SK-N-SH treated with all-trans-retinoic acid at 6 μM for 48 hours (cell line): ENCODE data around the gene DNAJC5G.

Source experiments
- ATAC-seq: fragments of 200-7000 bp; cut with Tn5 transposase; 3 replicates; pipeline ENCODE4 v1.9.1; 2020; ENCODE audit warnings: mild to moderate bottlenecking, moderate library complexity
- ARNTL ChIP-seq: fragments of 450-650 bp; formaldehyde crosslinking; IDR thresholded peaks from 2 replicates; pipeline ENCODE4 v1.5.0; 2020; ENCODE audit warnings: low read depth, mild to moderate bottlenecking, moderate library complexity, borderline replicate concordance
- BACH2 ChIP-seq: fragments of 250-450 bp; sonication (Bioruptor Pico); IDR thresholded peaks from 2 replicates; pipeline ENCODE4 v1.9.0; 2021; ENCODE audit warnings: mild to moderate bottlenecking, borderline replicate concordance
- CSDC2 ChIP-seq: fragments of 250-450 bp; sonication (Bioruptor Pico); IDR thresholded peaks from 2 replicates; pipeline ENCODE4 v1.5.0; 2020; ENCODE audit warnings: mild to moderate bottlenecking, moderate library complexity
- ESRRG ChIP-seq: fragments of 250-450 bp; sonication (Bioruptor Pico); IDR thresholded peaks from 2 replicates; pipeline ENCODE4 v1.6.1; 2021; ENCODE audit warnings: mild to moderate bottlenecking
- GLIS3 ChIP-seq: fragments of 250-450 bp; sonication (Bioruptor Pico); IDR thresholded peaks from 2 replicates; pipeline ENCODE4 v1.5.0; 2020; ENCODE audit warnings: mild to moderate bottlenecking, moderate library complexity
- ISL1 ChIP-seq: fragments of 250-450 bp; sonication (Bioruptor Pico); IDR thresholded peaks from 2 replicates; pipeline ENCODE4 v2.1.2; 2022; ENCODE audit warnings: mild to moderate bottlenecking, moderate library complexity
- OSR1 ChIP-seq: fragments of 250-450 bp; sonication (Bioruptor Pico); IDR thresholded peaks from 2 replicates; pipeline ENCODE4 v1.8.0; 2022; ENCODE audit warnings: moderate library complexity, mild to moderate bottlenecking, inconsistent platforms
- PPARA ChIP-seq: fragments of 250-450 bp; sonication (Bioruptor Pico); IDR thresholded peaks from 2 replicates; pipeline ENCODE4 v1.5.0; 2020; ENCODE audit warnings: mild to moderate bottlenecking, borderline replicate concordance
- SNAI2 ChIP-seq: fragments of 250-450 bp; sonication (Bioruptor Pico); IDR thresholded peaks from 2 replicates; pipeline ENCODE4 v1.5.0; 2020; ENCODE audit warnings: mild to moderate bottlenecking, moderate library complexity
- TCF4 ChIP-seq: fragments of 250-450 bp; sonication (Bioruptor Pico); IDR thresholded peaks from 2 replicates; pipeline ENCODE4 v1.8.0; 2021; ENCODE audit warnings: mild to moderate bottlenecking, moderate library complexity, borderline replicate concordance
- TOX ChIP-seq: fragments of 250-450 bp; sonication (Bioruptor Pico); IDR thresholded peaks from 2 replicates; pipeline ENCODE4 v1.8.0; 2021; ENCODE audit warnings: mild to moderate bottlenecking, moderate library complexity, borderline replicate concordance
- ZC3H10 ChIP-seq: fragments of 250-450 bp; sonication (Bioruptor Pico); IDR thresholded peaks from 2 replicates; pipeline ENCODE4 v1.5.1; 2021; ENCODE audit warnings: mild to moderate bottlenecking, moderate library complexity
- ZFP3 ChIP-seq: fragments of 250-450 bp; sonication (Bioruptor Pico); IDR thresholded peaks from 2 replicates; pipeline ENCODE4 v1.5.0; 2020; ENCODE audit warnings: mild to moderate bottlenecking, moderate library complexity
- ZFP30 ChIP-seq: fragments of 450-650 bp; formaldehyde crosslinking; IDR thresholded peaks from 2 replicates; pipeline ENCODE4 v1.5.0; 2022; ENCODE audit warnings: mild to moderate bottlenecking, moderate library complexity
- ZNF565 ChIP-seq: fragments of 450-650 bp; formaldehyde crosslinking; conservative IDR thresholded peaks from 2 replicates; pipeline ENCODE4 v1.5.0; 2020; ENCODE audit warnings: low read depth, mild to moderate bottlenecking, moderate library complexity
- ZNF70 ChIP-seq: fragments of 450-650 bp; formaldehyde crosslinking; IDR thresholded peaks from 2 replicates; pipeline ENCODE4 v1.5.0; 2020; ENCODE audit warnings: mild to moderate bottlenecking, moderate library complexity
- TF ChIP-seq, protein P1 (sequence below): fragments of 250-450 bp; sonication (Bioruptor Pico); IDR thresholded peaks from 2 replicates; pipeline ENCODE4 v1.5.1; 2020; ENCODE audit warnings: low read depth, mild to moderate bottlenecking, moderate library complexity
- TF ChIP-seq, protein P2 (sequence below): fragments of 250-450 bp; sonication (Bioruptor Pico); IDR thresholded peaks from 2 replicates; pipeline ENCODE4 v1.8.0; 2021; ENCODE audit warnings: low read depth, mild to moderate bottlenecking, moderate library complexity, borderline replicate concordance
- TF ChIP-seq, protein P3 (sequence below): fragments of 250-450 bp; sonication (Bioruptor Pico); IDR thresholded peaks from 2 replicates; pipeline ENCODE4 v1.5.1; 2021; ENCODE audit warnings: mild to moderate bottlenecking, moderate library complexity
- TF ChIP-seq, protein P4 (sequence below): fragments of 250-450 bp; sonication (Bioruptor Pico); IDR thresholded peaks from 2 replicates; pipeline ENCODE4 v1.8.0; 2020; ENCODE audit warnings: mild to moderate bottlenecking, moderate library complexity, borderline replicate concordance

DNAJC5G gene

DNA sequence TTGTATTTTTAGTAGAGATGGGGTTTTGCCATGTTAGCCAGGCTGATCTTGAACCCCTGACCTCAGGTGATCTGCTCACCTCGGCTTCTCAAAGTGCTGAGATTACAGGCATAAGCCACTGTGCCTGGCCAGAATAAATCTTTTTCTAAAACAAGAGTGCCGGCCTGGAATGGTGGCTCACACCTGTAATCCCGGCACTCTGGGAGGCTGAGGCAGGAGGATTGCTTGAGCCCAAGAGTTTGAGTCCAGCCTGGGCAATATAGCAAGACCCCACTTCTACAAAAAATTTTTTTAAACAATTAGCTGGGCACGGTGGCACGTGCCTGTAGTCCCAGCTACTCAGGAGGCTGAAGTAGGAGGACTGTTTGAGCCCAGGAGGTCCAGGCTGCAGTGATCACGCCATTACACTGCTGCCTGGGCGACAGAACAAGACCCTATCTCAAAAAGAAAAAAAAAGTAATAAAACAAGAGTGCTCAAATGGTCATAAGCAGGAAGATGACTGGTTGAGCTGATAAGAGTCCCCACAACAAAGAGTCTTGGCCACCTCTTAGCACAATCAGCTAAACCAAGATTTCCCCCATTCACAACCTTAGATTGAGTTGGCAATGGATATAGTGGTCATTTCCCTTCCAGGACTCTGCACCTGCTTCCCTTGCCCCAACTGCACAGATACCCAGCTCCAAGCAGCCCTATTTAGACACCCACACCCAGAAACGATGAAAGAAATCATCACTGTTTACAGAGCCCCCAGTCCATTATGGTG is 38.8 kb downstream of the DNAJC5G start:
- ATAC-seq = no peak
- no peak for TF ChIP-seq BACH2 (CRISPR knock-in tag)
- TF ChIP-seq ZFP30 (CRISPR knock-in tag) = no peak
- TF ChIP-seq ZNF565 (CRISPR knock-in tag) = no peak
- TF ChIP-seq, protein P1, sequence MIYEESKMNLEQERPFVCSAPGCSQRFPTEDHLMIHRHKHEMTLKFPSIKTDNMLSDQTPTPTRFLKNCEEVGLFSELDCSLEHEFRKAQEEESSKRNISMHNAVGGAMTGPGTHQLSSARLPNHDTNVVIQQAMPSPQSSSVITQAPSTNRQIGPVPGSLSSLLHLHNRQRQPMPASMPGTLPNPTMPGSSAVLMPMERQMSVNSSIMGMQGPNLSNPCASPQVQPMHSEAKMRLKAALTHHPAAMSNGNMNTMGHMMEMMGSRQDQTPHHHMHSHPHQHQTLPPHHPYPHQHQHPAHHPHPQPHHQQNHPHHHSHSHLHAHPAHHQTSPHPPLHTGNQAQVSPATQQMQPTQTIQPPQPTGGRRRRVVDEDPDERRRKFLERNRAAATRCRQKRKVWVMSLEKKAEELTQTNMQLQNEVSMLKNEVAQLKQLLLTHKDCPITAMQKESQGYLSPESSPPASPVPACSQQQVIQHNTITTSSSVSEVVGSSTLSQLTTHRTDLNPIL (CRISPR knock-in tag) = no peak
- TF ChIP-seq, protein P2, sequence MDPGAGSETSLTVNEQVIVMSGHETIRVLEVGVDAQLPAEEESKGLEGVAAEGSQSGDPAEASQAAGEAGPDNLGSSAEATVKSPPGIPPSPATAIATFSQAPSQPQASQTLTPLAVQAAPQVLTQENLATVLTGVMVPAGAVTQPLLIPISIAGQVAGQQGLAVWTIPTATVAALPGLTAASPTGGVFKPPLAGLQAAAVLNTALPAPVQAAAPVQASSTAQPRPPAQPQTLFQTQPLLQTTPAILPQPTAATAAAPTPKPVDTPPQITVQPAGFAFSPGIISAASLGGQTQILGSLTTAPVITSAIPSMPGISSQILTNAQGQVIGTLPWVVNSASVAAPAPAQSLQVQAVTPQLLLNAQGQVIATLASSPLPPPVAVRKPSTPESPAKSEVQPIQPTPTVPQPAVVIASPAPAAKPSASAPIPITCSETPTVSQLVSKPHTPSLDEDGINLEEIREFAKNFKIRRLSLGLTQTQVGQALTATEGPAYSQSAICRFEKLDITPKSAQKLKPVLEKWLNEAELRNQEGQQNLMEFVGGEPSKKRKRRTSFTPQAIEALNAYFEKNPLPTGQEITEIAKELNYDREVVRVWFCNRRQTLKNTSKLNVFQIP (CRISPR knock-in tag) = no peak
- TF ChIP-seq, protein P3, sequence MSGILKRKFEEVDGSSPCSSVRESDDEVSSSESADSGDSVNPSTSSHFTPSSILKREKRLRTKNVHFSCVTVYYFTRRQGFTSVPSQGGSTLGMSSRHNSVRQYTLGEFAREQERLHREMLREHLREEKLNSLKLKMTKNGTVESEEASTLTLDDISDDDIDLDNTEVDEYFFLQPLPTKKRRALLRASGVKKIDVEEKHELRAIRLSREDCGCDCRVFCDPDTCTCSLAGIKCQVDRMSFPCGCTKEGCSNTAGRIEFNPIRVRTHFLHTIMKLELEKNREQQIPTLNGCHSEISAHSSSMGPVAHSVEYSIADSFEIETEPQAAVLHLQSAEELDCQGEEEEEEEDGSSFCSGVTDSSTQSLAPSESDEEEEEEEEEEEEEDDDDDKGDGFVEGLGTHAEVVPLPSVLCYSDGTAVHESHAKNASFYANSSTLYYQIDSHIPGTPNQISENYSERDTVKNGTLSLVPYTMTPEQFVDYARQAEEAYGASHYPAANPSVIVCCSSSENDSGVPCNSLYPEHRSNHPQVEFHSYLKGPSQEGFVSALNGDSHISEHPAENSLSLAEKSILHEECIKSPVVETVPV (CRISPR knock-in tag) = no peak
- no peak for TF ChIP-seq ISL1
- no peak for TF ChIP-seq TOX (CRISPR knock-in tag)
- TF ChIP-seq ZFP3 (CRISPR knock-in tag) = no peak
- no peak for TF ChIP-seq GLIS3
- no peak for TF ChIP-seq CSDC2
- TF ChIP-seq PPARA (CRISPR knock-in tag) = no peak
- TF ChIP-seq, all 23 proteins: peak for 0

DNA sequence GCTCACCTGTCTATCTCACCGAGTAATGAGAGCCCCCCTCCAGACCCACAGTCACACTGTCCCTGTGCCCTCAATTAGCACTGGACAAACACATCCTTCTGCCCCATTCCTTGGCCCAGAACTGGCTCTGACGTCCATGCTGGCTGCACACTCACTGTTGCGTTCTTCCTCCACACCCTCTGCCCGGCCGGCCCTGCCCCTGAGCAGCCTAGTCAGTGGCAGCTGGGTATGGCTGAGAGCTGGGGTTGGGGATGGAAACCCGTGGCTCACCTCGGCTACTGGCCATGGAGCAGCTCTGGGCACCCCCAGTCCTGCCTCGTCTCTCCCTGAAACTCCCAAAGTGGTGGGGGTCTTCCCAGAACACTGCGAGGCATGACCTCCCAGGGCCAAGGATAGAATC is 39.5 kb downstream of the DNAJC5G start:
- TF ChIP-seq, protein P2 (CRISPR knock-in tag) = no peak
- TF ChIP-seq OSR1 (CRISPR knock-in tag) (no peak), ARNTL (no peak), PPARA (CRISPR knock-in tag) (no peak), GLIS3 (no peak), TOX (CRISPR knock-in tag) (no peak), ZC3H10 (CRISPR knock-in tag) (no peak)
- TF ChIP-seq, protein P4, sequence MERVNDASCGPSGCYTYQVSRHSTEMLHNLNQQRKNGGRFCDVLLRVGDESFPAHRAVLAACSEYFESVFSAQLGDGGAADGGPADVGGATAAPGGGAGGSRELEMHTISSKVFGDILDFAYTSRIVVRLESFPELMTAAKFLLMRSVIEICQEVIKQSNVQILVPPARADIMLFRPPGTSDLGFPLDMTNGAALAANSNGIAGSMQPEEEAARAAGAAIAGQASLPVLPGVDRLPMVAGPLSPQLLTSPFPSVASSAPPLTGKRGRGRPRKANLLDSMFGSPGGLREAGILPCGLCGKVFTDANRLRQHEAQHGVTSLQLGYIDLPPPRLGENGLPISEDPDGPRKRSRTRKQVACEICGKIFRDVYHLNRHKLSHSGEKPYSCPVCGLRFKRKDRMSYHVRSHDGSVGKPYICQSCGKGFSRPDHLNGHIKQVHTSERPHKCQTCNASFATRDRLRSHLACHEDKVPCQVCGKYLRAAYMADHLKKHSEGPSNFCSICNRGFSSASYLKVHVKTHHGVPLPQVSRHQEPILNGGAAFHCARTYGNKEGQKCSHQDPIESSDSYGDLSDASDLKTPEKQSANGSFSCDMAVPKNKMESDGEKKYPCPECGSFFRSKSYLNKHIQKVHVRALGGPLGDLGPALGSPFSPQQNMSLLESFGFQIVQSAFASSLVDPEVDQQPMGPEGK (CRISPR knock-in tag) = no peak
- no peak for ATAC-seq

DNA sequence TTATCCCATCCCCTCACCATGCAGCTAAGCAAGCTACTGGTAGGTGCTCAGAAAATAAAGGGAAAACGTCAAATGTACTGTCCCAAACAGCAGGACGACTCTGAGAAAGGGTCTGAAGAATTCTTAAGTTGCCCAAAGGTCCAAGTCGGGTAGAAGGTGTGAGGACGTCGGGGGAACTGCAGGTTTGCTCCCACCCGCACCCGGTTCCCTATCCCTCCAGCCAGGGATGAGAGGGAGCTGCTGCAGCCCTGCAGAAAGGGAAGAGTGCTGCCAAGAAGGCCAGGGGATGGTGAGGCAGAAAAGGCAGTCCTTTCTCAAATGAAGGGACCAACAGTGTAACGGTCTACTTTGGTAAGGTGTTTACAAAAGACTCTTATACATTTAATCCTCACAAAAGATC is 39.9 kb downstream of the DNAJC5G start:
- no peak for ATAC-seq
- TF ChIP-seq ISL1 (no peak), TCF4 (CRISPR knock-in tag) (no peak), ESRRG (no peak), PPARA (CRISPR knock-in tag) (no peak), ZFP30 (CRISPR knock-in tag) (no peak), TOX (CRISPR knock-in tag) (no peak), BACH2 (CRISPR knock-in tag) (no peak), ZNF70 (CRISPR knock-in tag) (no peak), ARNTL (no peak), ZC3H10 (CRISPR knock-in tag) (no peak), SNAI2 (no peak), ZFP3 (CRISPR knock-in tag) (no peak)
- TF ChIP-seq, protein P3 (CRISPR knock-in tag) = no peak
- TF ChIP-seq, protein P2 (CRISPR knock-in tag) = no peak
- TF ChIP-seq, protein P4 (CRISPR knock-in tag) = no peak
- TF ChIP-seq, protein P1 (CRISPR knock-in tag) = no peak
